SU-DHL-6 (cell line): ENCODE data around the gene SORL1.

Experiments
- H2AFZ ChIP-seq: fragments of 200-600 bp; sonication (generic); 2 replicates; pipeline ENCODE4 v1.6.1; 2014; ENCODE audit warnings: low read depth, mild to moderate bottlenecking, moderate library complexity, mixed read lengths, antibody characterized with exemption, low read length; ENCODE audit not compliant: severe bottlenecking
- H3F3A ChIP-seq: fragments of 200-600 bp; shearing (Covaris generic); 2 replicates; pipeline ENCODE4 v1.6.0; 2016; ENCODE audit warnings: antibody characterized with exemption, mild to moderate bottlenecking; ENCODE audit not compliant: insufficient read depth
- H3K27ac ChIP-seq: fragments of 200-600 bp; sonication (generic); 2 replicates; pipeline ENCODE4 v1.5.1; 2016; ENCODE audit warnings: low read depth, mild to moderate bottlenecking, low read length, moderate library complexity, mixed read lengths
- H3K27me3 ChIP-seq: fragments of 200-600 bp; sonication (generic), shearing (Covaris generic); 2 replicates; pipeline ENCODE4 v1.6.0; 2014; ENCODE audit warnings: mild to moderate bottlenecking, low read length
- H3K36me3 ChIP-seq: fragments of 200-600 bp; sonication (generic); 2 replicates; pipeline ENCODE4 v1.6.1; 2014; ENCODE audit warnings: mild to moderate bottlenecking, low read length, mixed read lengths
- H3K4me2 ChIP-seq: fragments of 300-600, 200-600 bp; shearing (Covaris generic), sonication (generic); 2 replicates; pipeline ENCODE4 v1.6.0; 2014; ENCODE audit warnings: low read length, low read depth, mild to moderate bottlenecking; ENCODE audit not compliant: poor library complexity, severe bottlenecking
- H3K4me3 ChIP-seq: fragments of 200-600 bp; sonication (generic); 2 replicates; pipeline ENCODE4 v1.5.1; 2014; ENCODE audit warnings: antibody characterized with exemption, low read length, mild to moderate bottlenecking, mixed read lengths; ENCODE audit not compliant: insufficient read depth, poor library complexity, severe bottlenecking
- H3K79me2 ChIP-seq: fragments of 200-600 bp; sonication (generic); 2 replicates; pipeline ENCODE4 v1.6.1; 2014; ENCODE audit warnings: mild to moderate bottlenecking, low read length, moderate library complexity; ENCODE audit not compliant: insufficient read depth
- H3K9ac ChIP-seq: fragments of 200-600 bp; sonication (generic); 2 replicates; pipeline ENCODE4 v1.7.0; 2014; ENCODE audit warnings: mild to moderate bottlenecking, low read length
- H3K9me2 ChIP-seq: fragments of 200-600 bp; sonication (generic); replicated peaks from 2 replicates; pipeline ENCODE4 v1.6.1; 2014; ENCODE audit warnings: low read length; ENCODE audit not compliant: insufficient read depth
- H3K9me3 ChIP-seq: fragments of 200-600 bp; sonication (generic); 2 replicates; pipeline ENCODE4 v1.6.1; 2014; ENCODE audit warnings: low read length, mixed read lengths; ENCODE audit not compliant: insufficient read depth
- H4K20me1 ChIP-seq: fragments of 200-600 bp; sonication (generic); 2 replicates; pipeline ENCODE4 v1.6.1; 2014; ENCODE audit warnings: low read depth, mild to moderate bottlenecking, antibody characterized with exemption, low read length, moderate library complexity, mixed read lengths
- CTCF ChIP-seq: fragments of 200-600 bp; sonication (generic); IDR thresholded peaks from one replicate; pipeline ENCODE4 v1.5.1; 2017; ENCODE audit warnings: antibody characterized with exemption, mild to moderate bottlenecking, low read length, moderate library complexity; ENCODE audit not compliant: insufficient read depth, poor library complexity, severe bottlenecking
- EZH2phosphoT487 ChIP-seq: fragments of 200-600 bp; sonication (generic), shearing (Covaris generic); conservative IDR thresholded peaks from 2 replicates; pipeline ENCODE4 v1.6.1; 2018; ENCODE audit warnings: mild to moderate bottlenecking, antibody characterized with exemption, low read length, moderate library complexity, mixed read lengths

The SORL1 gene

GRCh38 chr11:121467965-121468364 is 15.9 kb downstream of the SORL1 start:
- H3K36me3 ChIP-seq: peaks cover 23% of the 10 kb centered on the region
- peak overlapping the region; percentile 96 for H3K4me2 ChIP-seq
- H3K9me2 ChIP-seq: no peaks in the 10 kb centered on the region
- peaks cover 100% of the 10 kb centered on the region for H3K79me2 ChIP-seq
- H2AFZ ChIP-seq: no peak overlapping the region
- peaks cover 50% of the 10 kb centered on the region for H3F3A ChIP-seq
- no peaks in the 10 kb centered on the region for H3K9me3 ChIP-seq
- peak overlapping the region; percentile 98 for H3K27ac ChIP-seq
- peak overlapping the region; percentile 42 for H3K9ac ChIP-seq
- no peak for TF ChIP-seq EZH2phosphoT487
- no peak for TF ChIP-seq CTCF
- H3K4me3 ChIP-seq: peak overlapping the region; percentile 32
- peaks cover 14% of the 10 kb centered on the region for H4K20me1 ChIP-seq
- H3K27me3 ChIP-seq: no peaks in the 10 kb centered on the region

- H3K4me2 ChIP-seq: no peak overlapping the region
- H2AFZ ChIP-seq: no peak overlapping the region
- H4K20me1 ChIP-seq: peaks cover 26% of the 10 kb centered on the region
- no peaks in the 10 kb centered on the region for H3K27me3 ChIP-seq
- H3K27ac ChIP-seq: peak overlapping the region; percentile 4; the same call in 1 of the 2 replicates
- no peak overlapping the region for H3K9ac ChIP-seq
- H3K9me3 ChIP-seq: no peaks in the 10 kb centered on the region
- peaks cover 39% of the 10 kb centered on the region for H3K36me3 ChIP-seq
- peaks cover 36% of the 10 kb centered on the region for H3F3A ChIP-seq
- H3K4me3 ChIP-seq: no peak overlapping the region
- peaks cover 100% of the 10 kb centered on the region for H3K79me2 ChIP-seq
- no peak for TF ChIP-seq CTCF
- no peak for TF ChIP-seq EZH2phosphoT487
- no peaks in the 10 kb centered on the region for H3K9me2 ChIP-seq
Measured at GRCh38 chr11:121469910-121470309, 17.8 kb downstream of the SORL1 start.

- Histone ChIP-seq H3K27me3 (no peaks in the 10 kb centered on the region), H3K27ac (no peak overlapping the region), H3K9me3 (no peaks in the 10 kb centered on the region), H2AFZ (no peak overlapping the region), H4K20me1 (peaks cover 34% of the 10 kb centered on the region), H3K79me2 (peaks cover 100% of the 10 kb centered on the region), H3K9ac (no peak overlapping the region), H3K4me2 (no peak overlapping the region), H3K36me3 (peaks cover 49% of the 10 kb centered on the region), H3K4me3 (no peak overlapping the region), H3F3A (peaks cover 34% of the 10 kb centered on the region), H3K9me2 (no peaks in the 10 kb centered on the region)
- no peak for TF ChIP-seq EZH2phosphoT487
- no peak for TF ChIP-seq CTCF
Measured at GRCh38 chr11:121471167-121471566, 19.1 kb downstream of the SORL1 start.

- H3K79me2 ChIP-seq: peaks cover 98% of the 10 kb centered on the region
- no peaks in the 10 kb centered on the region for H3K9me2 ChIP-seq
- H3K9ac ChIP-seq: no peak overlapping the region
- peaks cover 36% of the 10 kb centered on the region for H4K20me1 ChIP-seq
- H3K4me3 ChIP-seq: no peak overlapping the region
- H3F3A ChIP-seq: peaks cover 24% of the 10 kb centered on the region; the same call in 1 of the 2 replicates
- no peak overlapping the region for H3K27ac ChIP-seq
- no peak overlapping the region for H3K4me2 ChIP-seq
- H3K9me3 ChIP-seq: no peaks in the 10 kb centered on the region
- no peak for TF ChIP-seq CTCF
- TF ChIP-seq EZH2phosphoT487: no peak
- H3K36me3 ChIP-seq: peaks cover 54% of the 10 kb centered on the region
- H2AFZ ChIP-seq: no peak overlapping the region
- no peaks in the 10 kb centered on the region for H3K27me3 ChIP-seq
Measured at GRCh38 chr11:121472312-121472711, 20.2 kb downstream of the SORL1 start.
